ENCODE data around the gene ZNF536.

ZNF536 gene

DNA sequence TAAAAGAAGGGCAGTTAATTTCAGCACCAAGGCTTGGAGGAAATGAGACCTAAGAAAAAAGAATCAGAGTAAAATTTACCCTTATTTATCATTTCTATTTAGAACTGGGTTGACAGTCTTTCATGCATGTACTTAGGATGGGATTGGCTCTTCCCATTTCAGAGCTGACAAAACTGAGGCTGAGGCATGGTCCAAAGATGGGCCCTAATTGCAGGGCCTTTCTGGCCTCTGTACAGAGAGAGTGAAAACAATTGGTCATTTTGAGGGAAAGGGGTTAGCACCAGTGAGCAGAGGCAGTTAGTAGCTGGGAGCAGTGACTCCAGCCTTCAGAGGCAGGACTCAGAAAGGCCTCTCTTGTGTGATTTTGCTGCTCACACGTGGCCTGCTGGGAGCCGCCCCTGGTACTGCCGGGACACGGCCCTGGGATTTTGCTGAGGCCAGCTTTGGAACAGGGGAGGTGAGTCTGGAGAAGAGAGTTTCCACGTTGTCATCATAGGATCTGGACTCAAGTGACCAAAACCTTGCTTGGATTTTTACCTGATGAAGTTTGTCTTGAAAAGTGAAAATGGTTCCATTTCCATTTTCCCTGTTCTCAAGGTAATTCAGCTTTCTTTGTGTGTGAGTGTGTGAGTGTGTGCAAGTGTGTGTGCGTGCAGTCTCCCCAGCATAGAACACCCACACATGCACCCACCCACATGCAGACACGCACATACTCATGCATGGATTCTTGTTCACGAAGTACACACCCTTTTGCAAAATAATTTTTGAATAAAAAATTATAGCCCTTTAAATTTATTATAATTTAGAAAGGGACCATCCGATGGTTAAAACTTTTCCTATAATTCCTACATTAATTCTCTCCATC lies at the start of gene ZNF536:
Gene ZNF536, plus strand, starts transcription at position 425 of the 865 bp plus-strand sequence. CDS start 71,179 bp downstream, outside the sequence.
- DNase-seq (ENCODE audit: low read depth, low spot score), result no peak

DNA sequence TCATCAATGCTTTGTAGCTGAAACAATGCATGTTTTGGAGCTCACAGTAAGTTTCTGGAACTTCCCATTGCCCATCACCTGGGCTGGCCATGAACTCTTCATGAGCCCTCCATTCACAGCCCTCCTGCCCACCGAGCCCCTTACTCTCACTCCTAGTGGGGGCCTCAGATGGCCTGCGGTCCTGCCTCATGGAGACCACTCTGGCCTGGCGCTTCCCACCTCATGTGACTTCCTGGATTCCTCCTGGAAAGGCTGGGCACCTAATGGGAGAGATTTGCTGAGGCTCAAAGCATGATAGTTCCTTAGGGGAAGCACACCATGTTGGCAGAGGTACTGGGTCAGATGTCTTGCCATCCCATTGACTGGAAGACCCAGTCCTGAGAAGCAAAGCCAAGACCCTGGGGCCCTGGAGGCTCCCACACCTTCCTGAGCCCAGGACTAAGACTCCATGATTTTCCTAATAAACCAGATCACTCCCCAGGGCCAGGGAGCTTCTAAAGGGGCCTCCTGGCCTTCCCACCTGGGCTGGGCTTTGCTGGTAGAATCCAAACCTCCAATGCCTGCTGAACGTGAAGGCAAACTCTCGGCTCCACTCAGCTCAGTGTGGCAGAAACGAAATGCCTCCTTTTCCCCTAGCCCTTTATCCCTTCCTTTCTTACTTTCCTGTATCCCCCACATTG lies 49.4 kb upstream of the ZNF536 start:
- no peak for DNase-seq (ENCODE audit: low read depth, low spot score)

DNA sequence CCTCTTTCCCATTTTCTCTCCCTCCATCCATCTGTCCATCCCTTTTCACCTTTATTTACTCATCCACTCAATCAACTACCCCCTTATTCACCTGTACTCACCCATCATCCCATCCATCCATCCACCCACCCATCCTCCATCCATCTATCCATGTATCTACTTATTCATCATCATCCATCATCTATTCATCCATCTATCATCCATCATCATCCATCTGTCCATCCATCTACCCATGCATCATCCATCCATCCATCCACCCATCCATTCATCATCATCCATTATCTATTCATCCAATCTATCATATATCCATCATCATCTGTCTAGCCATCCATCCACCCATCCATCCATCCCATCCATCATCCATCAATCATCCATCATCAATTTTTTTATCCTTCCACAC lies 48.3 kb upstream of the ZNF536 start:
- no peak for DNase-seq (ENCODE audit: low read depth, low spot score)

DNA sequence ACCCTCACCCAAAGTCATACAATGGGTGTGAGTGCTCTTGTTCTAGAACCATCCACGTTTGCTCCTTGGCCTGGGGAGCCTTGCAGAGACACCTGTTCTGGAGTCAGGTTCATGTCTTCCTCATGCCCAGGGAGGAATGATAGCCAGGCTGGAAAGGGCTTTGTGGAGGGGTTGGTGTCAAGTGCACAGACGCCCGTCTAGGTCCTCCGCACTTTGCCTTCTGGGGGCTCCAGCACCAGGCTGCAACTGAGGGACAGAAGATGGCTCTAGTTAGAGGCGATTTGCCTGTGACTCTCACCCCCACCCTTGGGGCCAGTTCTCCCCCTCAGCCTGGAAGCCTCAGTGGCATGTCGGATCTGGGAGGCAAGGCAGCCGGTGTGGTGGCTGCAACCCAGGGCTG lies 47.2 kb upstream of the ZNF536 start:
- no peak for DNase-seq (ENCODE audit: low read depth, low spot score)

DNA sequence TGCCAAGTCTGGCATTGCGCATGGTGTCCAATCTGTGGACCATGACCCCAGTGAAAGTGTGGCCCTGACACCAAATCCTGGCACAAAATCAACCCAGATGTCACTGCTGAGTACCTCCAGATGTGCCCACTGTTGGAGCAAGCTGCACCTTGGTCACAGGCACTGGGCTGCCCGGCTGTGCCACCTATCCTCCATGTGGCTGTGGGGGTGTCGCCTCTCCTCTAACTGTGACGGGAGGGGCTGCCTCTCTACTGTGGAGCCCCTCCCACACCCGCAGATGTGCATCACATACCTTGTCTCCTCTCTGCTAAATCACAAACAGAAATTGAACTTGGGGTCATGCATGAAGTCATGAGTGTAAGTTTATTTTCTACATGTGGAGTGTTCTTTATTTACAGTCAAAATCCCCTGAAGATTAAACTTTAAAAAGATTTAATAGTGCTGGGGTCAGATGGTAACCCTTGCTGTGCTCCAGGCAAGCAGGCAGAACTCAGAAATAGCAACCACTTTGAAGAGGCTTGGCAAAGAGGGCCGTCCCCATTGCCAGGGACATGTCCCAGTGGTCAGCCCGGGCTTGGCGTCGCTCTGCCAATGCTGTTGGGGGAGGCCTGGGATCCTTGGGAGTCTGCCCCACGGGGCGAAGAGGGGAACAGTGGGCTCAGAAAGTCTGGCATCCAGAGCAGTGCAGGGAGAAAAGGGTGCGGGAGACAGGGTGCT lies 46.4 kb upstream of the ZNF536 start:
- DNase-seq (ENCODE audit: low read depth, low spot score), result no peak

DNA sequence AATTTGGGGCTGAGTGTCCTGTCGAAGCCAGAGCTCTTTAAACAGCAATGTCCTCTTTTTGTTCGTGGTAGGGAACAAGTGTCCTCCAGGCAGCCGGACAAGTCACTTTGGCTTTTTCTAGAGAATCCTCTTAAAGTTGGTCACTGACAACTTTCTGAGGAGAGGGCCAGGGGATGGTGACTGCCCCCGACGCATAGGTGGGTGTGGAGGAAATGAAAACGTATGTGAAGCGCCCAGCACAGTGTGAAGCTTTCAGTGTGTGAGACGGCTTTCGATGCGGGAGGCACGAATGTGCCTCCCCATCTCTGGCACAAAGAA lies 45.8 kb upstream of the ZNF536 start:
- DNase-seq (ENCODE audit: low read depth, low spot score), result no peak

DNA sequence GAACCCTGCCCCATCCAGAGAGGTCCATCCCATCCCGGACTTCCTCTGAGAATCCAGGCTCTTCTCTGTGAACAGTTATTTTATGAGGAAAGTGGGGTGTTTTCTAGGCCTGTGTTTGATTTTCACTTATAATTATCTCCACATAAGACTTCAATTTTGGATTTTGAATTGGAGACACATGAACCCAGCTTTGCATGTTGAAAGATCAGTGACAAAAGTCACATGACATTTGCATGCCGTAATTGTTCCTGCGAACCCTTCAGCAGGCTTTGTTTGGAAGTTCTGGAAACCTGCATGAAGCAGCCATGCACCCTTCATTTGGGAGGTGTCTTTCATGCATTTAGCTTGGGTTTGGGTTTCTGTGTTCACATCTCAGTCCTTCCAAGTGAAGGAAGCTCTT lies 44.9 kb upstream of the ZNF536 start:
- DNase-seq (ENCODE audit: low read depth, low spot score), result no peak

DNA sequence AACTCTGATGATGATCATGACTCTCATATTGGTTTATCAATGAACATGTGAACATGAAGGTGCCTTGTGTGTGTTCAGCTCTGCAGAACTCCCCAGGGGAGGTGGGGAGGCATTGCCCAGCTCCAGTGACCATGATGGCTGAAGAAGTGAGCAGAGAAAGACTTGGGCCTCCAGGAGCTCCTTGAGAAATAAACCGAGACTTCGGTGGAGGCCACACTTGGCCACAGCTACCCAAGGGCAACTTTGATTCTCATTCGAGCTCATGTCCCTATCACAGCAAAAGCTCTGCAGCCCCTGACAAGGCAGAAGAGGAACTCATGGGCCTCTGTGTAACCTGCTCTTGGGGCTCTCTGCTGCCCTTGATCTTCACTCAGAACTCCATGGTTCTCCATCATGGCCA lies 44.1 kb upstream of the ZNF536 start:
- no peak for DNase-seq (ENCODE audit: low read depth, low spot score)

DNA sequence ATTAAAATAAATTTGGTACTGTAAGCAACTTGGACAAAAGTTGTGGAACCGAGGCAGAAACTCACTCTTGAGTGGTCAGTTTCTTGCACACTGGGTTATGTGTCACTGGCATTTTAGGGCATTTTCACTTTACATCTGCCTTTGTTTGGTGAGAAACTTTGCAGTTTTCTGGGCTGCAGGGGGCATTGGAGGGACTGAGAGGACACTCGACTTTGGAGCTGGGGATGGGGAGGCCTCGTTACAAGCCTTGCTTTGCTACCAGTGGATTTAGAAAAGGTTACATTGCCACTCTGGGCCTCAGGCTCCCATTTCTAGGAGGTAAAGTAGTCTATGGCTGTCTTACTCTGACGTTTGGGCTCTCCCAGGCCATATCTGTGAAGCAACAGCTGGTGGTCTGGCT lies 41.9 kb upstream of the ZNF536 start:
- DNase-seq (ENCODE audit: low read depth, low spot score), result no peak

DNA sequence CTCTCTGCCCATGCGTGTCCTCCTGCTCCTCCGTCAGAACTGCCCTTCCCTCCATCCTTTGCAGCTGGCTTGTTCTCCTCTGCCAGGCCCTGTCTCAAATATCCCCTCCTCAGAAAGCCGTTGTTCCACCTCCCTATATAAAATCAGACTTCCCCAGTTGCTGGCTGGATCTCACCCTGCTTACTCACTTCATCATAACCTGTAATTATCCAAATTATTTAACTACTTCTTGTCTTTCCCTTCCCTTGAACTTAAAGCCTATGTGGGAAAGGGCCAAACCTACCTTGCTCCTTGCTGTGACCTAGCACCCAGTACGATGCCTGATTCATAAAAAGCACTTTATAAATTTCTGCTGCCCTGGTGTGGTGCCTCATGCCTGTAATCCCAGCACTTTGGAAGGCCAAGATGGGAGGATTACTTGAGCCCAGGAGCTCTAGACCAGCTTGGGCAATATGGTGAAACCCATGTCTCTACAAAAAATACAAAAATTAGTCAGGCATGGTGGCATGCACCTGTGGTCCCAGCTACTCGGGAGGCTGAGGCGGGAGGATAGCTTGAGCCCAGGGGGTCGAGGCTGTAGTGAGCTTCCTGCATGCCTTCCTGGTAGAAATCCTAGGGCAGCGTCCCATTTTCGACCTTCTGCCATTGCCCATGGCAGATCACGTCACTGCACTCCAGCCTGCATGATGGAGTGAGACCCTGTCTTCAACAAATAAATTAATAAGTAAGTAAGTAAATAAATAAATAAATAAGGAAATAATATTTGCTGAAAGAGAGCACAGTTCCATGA lies 39.5 kb upstream of the ZNF536 start:
- no peak for DNase-seq (ENCODE audit: low read depth, low spot score)

DNA sequence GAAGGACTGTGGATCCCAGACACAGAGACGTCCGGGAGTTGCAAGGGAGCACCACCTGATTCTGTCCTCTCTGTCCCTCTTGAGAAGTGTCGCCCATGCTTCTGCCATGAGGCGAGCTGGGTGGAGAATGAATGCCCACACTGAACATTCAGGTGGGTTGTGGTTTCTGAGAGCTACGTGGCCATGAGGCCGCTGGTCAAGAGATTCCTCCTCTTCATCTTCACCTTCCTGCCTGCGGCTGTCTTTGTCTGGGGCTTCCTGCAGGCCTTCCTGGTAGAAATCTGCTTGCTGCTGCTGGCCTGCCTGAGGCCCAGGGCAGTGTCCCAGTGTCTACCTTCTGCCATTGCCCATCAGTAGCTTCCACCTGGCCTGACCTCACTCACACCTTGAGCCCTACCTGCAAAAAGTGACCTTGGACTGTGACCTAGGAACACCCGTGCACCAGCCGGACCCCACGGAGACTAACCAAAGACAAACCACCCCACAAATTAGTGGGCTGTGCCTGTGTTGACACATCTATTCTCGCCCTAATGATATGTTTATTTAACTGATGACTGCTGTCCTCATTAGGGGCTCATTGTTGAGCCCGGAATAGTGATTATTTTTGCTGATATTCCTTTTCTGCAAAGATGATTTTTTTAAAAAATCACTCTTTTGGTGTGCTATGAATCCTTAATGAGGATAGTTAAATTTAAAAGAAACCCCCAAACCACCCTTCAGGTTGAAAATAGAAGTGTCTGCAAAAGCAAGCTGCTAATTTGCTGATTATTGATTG lies 38.7 kb upstream of the ZNF536 start:
- DNase-seq (ENCODE audit: low read depth, low spot score), result no peak

DNA sequence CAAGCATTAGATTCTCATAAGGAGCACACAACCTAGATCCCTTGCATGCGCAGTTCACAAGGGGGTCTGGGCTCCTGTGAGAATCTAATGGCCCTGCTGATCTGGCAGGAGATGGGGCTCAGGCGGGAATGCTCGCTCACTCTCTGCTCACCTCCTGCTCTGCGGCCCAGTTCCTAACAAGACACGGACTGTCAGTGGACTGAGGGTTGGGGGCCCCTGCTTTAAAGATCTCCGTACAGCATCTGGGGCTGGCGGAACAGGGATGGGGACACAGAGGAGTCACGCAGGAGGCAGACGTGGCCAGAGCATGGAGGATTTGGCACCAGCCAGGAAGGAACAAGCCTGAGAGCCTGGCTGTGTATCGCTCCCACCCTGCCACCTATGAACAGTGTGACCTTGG lies 37.3 kb upstream of the ZNF536 start:
- DNase-seq (ENCODE audit: low read depth, low spot score), result no peak

DNA sequence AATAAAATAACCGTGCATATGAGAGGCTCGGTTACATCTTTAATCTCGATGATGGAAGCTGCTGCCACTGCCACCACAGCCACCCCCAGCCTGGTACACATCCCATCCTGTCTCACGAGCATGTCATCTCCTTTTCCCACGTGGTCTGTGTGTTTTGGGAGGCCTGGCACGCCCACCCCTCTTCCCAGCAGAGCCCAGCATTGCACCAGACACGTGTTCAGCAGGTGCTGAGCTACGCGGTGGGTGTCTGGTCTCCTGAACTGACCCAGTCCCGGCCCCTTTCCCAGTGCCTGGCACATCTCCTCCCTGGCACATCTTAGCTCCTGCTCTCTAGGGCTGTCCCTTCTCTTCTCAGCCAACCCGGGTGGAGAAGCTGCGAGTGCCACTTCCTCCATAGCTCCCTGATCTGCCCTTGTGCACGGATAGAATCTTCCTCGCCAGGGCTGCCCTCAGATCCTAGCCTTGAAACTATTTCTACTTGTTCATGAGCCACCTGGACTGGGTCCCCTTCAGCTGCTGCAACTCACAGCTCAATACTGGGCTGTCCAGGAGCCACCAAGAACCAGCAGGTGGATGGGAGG lies 36.8 kb upstream of the ZNF536 start:
- no peak for DNase-seq (ENCODE audit: low read depth, low spot score)

DNA sequence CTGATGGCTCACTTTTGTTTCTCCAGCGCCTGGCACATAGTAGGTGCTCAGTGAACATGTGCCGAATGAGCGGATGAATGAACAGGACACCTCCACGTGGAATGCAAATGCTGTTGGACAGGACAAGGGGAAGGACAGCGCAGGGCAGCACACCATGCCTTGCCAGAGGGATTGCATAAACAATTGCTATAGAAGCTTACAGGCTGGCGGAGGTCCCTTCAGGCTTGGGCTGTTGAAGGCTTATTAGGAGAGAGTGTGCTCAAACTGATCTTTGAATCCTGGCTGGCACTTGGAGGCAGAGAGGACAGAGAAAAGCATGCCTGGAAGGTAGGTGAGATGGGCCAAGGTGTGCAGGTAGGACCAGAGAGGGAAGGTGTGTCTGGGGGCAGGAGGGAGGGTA lies 35.9 kb upstream of the ZNF536 start:
- DNase-seq (ENCODE audit: low read depth, low spot score), result no peak

DNA sequence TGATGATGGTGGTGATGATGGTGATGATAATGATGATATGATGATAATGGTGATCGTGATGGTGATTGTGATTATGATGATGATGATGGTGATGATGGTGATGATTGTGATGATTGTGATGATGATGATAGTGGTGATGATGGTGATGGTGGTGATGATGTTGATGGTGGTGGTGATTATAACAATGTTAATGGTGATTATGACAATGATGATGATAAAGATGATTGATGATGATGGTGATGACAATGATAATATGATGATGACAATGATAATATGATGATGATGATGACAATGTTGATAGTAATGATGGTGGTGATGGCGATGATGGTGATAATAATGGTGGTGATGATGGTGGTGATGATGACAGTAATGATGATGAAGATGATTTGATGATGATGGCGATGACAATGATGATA lies 34.1 kb upstream of the ZNF536 start:
- no peak for DNase-seq (ENCODE audit: low read depth, low spot score)

DNA sequence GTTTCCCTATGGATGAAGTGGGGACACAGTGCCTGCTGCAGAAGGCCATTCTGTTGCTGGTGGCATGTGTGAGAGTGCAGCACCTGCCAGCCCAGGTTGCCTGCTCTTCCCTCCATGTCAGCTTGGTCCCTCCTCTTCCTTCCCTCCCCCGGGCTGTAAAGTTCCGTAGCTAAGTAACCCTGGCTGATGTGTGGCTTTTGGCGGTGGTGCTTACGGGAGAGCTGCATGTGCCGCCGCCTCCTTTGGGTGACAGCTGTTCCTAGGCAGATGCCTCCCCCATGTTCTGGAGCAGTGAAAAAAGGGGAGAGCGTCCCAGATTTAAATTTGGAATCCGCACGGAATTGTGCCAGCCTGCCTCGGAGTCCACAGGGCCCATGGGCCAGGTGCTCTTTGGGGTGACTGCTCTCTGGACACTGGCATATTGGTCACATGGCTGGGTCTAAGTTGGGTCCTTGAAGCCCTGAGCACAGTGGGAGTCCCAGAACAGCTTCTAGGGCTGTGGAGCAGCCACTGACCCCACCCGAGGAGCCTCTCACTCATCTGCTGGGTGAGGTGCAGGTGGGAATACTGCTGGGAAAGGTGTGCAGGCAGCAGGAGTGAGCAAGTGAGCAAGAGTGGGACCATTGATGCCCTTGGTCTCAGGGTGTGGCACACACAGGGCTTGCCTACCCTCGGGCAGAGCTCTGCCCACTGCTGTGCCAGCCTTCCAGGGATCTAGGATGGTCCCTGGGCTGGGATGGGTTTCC lies 33.1 kb upstream of the ZNF536 start:
- DNase-seq (ENCODE audit: low read depth, low spot score), result no peak

DNA sequence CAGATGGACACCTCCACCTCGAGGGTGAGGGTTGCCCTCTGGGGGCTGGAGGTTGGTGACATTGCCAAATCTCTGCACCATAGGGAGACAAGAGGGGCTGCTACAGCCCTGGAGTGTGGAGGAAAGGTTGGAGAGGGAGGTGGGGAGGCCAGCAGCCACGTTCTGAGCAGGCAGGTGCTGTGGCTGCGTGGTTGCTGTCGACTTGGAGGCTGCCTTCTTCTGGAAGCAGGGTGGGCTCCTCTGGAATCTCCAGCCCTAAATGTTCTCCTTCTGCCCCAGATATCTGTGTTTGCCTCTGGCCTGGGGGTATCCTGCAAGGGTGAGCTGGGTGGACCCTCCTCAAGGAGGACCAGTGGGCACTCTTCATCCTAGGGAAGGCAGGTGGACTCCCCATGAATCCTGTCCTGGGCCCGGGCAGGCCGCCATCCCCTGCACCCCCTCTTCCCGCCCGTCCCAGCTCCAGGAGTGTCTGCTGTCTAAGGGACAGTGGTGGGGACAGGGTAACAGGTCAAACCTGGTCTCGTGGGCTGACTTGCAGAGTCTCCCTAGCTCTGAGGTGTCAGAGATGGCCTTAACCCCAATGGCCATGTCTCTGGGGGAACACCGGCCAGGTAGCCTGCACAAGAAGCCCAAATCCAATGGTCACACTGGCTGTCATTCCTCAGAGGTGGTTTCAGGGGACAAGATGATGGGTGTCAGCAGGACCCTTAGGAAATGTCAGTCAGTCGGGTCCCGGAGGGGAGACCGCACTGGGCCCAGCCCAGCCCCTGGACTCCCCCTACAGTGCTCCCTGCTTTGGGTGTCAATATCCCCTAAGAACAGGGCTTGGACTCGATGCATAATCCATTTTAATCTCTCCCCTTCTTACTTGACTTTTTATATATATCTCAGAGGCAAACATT lies 32.3 kb upstream of the ZNF536 start:
- DNase-seq (ENCODE audit: low read depth, low spot score), result no peak

DNA sequence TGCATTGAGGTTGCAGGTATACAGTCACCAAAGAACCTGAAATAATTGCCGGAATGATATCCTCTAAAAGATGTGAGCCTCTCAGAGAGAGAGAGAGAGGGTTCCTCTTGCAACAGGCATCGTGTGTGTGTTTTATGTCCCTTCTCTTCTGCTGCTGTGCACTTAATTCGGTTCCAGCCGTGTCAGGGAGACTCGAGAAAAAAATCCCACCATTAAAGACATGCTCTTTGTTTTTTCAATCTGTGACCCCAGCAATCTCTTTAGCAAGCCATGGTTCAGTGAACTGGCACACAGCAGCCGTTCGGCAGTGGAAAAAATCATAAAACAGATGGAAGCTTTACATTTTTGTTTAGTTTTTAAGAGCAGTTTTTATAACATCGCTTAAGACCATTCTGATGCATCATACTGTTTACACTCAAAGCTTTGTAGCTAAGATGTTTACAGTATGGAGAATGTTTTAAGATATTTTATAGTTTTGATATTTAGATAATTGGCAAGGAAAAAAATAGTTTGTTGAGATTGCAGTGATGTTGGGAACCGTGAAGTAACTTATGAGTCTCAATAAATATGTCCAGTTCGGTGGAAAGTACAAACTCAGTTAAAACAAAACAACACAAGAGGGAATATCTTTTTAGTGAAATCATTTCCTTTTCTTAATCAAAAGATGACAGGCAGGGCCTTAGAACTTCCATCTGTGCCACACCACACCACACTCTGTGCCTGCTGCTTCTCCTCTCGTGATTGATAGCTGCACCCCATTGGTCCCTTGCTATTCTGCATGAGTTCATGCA lies 31.2 kb upstream of the ZNF536 start:
- no peak for DNase-seq (ENCODE audit: low read depth, low spot score)
